Nucleus accumbens (tissue), 56 donors: ENCODE data around the gene TECR.
A peak's percentile ranks its signal among the peaks of the same experiment; 100 is the strongest.
"Not testable (repeated sequence)": the region's sequence is repeated elsewhere in the genome, so short reads cannot be mapped to it uniquely, and the experiment has no call there.

Experiments
- DNase-seq, 56 donors: peaks; one replicate each; lab custom pipeline; 2025; lab: John Stamatoyannopoulos, UW

Gene TECR

DNA sequence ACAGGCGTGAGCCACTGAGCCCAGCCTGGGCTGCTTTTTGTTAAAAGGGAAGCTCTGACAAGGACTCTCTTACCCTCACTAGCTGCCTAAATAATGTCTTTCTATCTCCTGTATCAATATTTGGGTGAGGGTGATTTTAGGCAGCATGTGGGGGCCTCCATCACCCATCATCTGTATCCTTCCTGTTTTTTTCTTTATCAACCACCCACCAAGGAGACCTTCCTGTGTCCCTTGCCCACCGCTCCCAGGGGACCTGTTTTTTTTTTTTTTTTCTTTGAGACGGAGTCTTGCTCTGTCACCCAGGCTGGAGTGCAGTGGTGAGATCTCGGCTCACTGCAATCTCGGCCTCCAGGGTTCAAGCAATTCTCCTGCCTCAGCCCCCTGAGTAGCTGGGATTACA is 47.9 kb downstream of the TECR start:
- DNase-seq = no peak

DNA sequence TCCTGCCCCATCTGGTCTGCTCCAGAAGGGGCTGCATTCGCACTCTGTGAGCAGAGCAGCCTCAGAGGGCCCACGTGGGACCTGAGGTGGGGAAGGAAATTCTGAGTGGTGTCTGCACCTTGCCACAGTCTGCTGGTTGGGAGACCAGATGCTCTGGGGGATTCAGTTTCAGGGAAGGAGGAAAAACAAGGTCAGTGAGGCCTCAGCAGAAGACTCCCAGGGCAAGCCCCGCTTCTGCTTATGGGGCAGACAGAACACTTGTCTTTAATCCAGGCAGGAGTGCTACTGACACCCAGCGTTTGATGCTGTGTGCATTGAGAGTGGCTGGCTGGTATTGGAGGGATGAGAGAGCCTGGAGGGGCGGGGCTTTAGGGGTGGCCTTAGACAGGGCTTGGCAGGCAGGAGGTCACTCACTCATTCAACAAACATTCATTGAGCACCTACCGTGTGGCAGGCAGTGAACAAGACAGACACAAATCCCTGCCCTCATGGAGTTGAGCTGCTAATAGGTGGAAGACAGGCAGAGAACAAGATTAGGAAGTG is 48.6 kb downstream of the TECR start:
- no peak for DNase-seq

DNA sequence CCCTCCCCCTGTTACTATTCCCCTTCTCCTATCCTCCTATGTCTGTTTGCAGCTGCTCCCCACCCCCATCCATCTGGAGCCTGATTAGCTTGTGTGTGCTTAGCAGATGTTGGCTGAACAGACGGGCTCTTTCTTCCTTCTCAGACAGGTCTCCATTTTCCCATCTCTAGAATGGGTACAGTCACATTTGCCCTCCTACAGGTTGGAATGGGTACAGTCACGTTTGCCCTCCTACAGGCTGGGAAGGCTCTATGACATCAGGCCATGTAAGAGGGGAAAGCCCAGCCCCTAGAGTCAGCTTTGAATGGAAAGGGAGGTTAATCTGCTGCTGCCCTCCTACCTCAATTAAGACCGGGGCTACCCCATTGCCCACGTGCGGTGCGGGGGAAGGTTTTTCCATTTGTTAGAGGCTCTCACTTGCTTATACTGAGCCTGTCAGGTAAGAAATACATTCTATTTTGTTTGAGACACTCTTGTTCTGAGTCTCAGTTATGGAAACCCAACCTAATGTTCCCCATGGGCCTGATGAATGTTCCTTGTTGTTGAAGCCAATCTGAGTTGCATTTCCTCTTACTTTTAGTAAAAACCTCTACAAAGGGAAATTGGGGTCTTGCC is 51.3 kb downstream of the TECR start:
- no peak for DNase-seq

DNA sequence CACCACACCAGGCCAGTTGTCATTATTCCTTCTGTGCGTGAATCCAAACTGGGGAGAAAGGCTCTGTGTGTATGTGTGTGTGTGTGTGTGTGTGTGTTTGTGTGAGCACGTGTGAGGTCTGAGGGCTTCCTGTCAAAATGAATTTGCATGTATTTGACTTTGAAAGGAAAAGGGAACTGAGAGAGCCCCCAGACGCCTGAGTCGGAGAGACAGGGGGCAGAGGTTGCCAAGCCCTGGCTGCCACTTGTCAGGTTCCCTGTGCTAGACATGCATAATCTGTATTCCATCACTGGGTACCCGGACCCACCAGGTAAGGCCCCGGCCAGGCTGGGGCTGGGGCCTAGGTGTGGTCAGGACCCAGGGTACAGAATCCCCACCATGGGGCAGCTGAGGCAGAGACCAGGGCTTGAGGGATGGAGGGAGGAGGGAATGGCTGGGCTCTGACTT is 53.5 kb downstream of the TECR start, which contains the start of gene CLEC17A:
TSS of gene CLEC17A (plus strand) at position 191 of the 447 bp plus-strand sequence. CDS start at position 268, 77 bp downstream.
- DNase-seq = peak in 1 of 56 donors; percentile 12

DNA sequence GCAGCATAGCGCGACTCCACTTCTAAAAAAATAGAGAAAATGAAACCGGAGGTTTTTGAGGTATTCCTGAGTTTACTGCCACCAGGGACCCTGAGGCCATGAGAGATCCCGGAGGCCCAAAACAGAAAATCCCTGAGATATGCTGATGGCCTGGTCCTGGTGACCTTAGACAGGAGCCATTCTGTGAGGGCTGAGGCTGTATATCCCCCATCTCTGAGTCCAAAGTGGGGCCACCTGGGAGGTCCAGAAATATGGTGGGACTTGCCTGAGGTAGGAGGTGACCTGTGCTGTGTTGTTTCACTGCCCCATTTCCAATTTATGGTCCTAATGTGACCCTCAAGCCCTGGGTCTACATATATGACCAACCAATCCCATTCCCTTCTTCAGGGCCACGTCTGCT is 55.0 kb downstream of the TECR start:
- DNase-seq = not testable (repeated sequence)

DNA sequence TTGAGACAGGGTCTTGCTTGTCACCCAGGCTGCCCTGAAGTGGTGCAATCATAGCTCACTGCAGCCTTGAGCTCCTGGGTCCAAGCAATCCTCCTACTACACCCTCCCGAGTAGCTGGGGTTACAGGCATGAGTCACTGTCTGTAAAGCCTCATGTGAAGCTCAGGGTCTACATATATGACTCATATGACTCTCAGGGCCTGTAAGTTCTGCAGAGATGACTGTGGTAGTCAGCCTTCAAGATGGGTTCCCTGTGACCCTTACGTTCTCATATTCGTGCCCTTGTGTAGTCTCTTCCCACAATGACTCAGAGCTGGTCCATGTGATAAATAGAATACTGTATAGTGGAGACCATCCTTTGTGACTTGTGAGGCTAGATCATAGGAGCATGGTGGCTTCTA is 55.8 kb downstream of the TECR start:
- not testable (repeated sequence) for DNase-seq

DNA sequence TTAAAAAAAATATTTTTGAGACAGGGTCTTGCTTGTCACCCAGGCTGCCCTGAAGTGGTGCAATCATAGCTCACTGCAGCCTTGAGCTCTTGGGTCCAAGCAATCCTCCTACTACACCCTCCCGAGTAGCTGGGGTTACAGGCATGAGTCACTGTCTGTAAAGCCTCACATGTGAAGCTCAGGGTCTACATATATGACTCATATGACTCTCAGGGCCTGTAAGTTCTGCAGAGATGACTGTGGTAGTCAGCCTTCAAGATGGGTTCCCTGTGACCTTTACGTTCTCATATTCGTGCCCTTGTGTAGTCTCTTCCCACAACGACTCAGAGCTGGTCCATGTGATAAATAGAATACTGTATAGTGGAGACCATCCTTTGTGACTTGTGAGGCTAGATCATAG is 60.0 kb downstream of the TECR start:
- DNase-seq = not testable (repeated sequence)

DNA sequence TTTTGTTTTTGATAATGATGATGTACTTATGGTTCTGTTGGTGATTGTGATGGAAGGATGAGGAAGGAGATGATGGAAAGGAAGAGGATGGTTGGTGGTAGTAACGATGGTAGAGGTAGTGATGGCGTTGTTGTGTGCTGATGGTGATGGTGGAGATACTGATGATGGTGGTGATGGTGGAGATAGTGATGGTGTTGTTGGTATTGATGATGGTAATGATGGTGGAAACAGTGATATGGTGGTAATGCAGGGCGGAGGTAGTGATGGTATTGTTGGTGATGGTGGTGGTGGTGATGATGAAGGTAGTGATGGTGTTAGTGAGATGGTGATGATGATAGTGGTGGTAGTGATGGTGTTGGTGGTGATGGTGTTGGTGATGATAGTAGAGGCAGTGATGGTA is 66.2 kb downstream of the TECR start:
- DNase-seq = no peak

DNA sequence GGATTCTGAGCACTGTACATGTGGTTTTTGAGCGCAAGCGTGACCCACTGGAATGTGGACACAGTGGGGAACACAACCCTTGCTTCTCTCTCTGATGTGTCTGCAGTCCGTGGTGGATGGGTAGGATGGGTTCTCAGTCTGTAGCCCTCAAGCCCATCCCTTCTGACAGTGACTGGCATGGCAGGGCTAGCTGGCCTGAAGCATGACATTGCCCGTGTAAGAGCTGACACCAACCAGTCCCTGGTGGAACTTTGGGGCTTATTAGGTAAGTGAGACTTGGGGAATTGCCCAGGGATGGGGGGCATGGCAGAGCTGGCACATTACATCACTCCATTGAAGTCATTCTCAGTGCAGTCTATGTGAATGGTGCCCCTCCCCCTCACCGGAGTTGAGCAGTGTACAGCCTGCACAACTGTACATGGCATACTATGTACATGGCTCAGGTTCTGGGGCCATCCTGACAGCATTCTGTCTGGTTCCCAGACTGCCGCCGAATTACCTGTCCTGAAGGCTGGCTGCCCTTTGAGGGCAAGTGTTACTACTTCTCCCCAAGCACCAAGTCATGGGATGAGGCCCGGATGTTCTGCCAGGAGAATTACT is 70.3 kb downstream of the TECR start:
- DNase-seq = no peak

DNA sequence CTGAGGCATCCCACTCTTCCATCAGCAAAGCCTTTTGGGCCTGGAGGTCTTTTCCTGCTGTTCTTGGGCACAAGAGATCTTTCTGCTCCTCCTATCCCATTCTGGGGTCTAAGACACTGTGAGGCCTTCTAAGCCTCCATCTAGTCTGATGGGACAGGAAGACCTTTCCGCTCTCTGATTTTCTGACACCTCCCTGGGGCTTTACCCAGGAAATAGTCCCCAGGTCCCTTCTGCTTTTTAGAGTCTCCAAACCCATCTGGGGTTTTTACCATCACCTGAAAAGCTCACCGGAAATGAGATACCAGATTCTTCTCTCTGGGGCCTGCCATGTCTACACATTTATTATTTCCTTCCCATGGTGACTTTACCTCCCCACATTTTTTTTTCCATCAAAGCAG is 74.6 kb downstream of the TECR start:
- no peak for DNase-seq

DNA sequence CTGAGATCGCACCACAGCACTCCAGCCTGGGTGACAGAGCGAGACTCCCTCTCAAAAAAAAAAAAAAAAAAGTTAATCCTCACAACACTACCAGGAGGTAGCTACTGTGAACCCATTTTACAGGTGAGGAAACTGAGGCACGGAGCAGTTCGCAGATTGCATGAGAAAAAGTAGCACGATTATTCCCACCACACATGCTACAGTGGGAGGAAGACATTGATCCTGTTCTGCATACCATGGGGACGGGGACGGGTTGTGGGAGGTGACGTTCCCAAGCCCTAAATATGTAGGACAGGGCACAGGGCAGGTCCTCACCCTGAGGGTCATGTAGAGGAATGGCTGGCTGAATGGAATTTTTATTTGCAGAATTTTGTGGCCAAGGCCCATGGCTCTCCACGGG is 77.2 kb downstream of the TECR start:
- DNase-seq = no peak

DNA sequence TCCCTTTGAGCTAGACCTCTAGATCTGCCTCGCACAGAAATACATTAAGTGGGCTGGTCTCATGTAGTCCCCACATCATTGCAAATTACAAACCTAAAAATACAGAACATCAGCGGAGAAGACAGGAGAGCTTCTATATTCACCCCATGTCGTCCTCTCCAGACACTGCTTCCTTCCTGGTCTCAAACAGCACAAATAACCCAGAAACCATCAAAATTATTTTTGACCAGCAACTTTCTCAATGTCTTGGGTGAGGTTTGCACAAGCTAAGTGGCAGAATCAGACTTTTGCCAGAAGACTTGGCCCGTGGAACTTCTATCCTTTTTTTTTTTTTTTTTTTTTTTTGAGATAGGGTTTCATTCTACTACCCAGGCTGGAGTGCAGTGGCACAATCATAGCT is 81.7 kb downstream of the TECR start:
- DNase-seq = no peak

DNA sequence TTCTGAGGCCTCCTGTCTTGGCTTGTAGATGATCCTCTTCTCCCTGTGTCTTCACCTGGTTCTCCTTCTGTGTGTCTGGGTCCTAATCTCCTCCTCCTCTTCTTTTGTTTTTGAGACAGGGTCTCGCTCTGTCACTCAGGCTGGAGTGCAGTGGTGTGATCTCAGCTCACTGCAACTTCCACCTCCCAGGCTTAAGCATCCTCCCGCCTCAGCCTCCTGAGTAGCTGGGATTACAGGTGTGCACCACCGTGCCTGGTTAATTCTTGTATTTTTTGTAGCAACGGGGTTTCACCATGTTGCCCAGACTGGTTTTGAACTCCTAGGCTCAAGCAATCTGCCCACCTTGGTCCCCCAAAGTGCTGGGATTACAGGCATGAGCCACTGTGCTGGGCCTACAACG is 82.8 kb downstream of the TECR start:
- DNase-seq = not testable (repeated sequence)

DNA sequence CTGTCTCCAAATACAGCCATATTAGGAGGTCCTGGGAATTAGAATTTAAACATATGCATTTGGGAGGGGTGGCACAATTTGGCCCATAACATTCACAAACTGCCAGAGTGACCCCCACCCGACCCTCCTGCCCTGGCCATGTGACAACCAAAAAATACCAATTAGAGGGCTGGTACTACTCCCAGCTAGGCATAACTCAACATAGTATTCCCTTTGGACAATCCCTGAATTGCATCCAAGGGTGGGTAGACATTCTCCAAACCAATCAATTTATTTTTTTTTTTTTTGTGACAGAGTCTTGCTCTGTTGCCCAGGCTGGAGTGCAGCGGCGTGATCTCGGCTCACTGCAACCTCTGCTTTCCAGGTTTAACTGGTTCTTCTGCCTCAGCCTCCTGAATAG is 83.3 kb downstream of the TECR start:
- no peak for DNase-seq

DNA sequence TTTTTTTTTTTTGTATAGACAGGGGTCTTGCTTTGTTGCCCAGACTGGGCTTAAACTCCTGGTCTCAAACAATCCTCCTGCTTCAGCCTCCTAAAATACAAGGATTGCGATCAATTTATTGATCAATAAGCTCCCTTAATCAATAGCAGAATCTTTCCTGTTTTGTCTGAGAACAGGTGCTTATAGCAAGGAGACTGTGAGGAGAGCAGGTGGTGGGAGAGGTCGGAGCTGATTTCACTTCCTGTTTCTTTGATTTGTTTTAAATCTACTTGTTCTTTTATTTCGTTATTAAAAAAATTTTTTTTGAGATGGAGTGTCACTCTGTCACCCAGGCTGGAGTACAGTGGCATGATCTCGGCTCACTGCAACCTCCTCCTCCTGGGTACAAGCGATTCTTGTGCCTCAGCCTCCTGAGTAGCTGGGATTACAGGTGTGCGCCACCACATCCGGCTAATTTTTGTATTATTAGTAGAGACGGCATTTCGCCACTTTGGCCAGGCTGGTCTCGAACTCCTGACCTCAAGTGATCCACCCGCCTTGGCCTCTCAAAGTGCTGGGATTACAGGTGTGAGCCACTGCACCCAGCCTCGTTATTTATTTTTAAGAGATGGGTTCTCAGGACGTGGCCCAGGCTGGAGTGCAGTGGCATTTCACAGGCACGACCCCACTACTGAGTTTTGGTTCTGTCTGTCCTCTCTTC is 84.2 kb downstream of the TECR start:
- not testable (repeated sequence) for DNase-seq

DNA sequence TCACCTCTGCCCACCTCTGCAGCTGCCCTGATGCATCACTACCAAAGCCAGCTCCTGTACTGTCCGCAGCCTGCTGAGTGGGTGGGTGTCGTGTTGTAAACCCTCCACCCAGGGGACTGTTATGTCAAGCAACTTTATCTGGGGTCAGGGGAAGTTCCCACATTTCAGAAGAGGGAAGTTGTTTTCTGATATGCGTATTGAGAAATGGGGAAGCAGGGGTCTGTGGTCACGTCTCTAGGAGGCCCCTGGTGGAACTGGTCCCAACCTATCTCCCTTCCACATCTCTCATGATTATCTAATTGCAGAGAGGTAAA is 84.7 kb downstream of the TECR start:
- peak in 3 of 56 donors; percentile 1 to 3 (median 1) for DNase-seq
